Sigmoid colon (tissue), 7 donors: ENCODE results near the gene SOAT2. TPM values are rescaled to one million over a fixed set of nuclear protein-coding genes. Genes with fewer than 3 reads are reported as not detected.

Source experiments
- DNase-seq: peaks from one replicate; pipeline ENCODE4 v3.0.0-alpha.2; 2019
- H3K27ac ChIP-seq, 4 donors: fragments of 200-600 bp; sonication (generic); one replicate each; pipeline ENCODE4 v1.5.1; 2016 to 2019; ENCODE audit warnings: mild to moderate bottlenecking in 1 of 4
- H3K27me3 ChIP-seq, 3 donors: fragments of 200-600 bp; sonication (generic); one replicate each; pipeline ENCODE4 v1.5.1; 2019; ENCODE audit warnings: mild to moderate bottlenecking in 1 of 3
- H3K36me3 ChIP-seq, 4 donors: fragments of 200-600 bp; sonication (generic); one replicate each; pipeline ENCODE4 v1.5.1; 2016 to 2019
- H3K4me1 ChIP-seq, 4 donors: fragments of 200-600 bp; sonication (generic); one replicate each; pipeline ENCODE4 v1.5.1; 2017 to 2019
- H3K4me3 ChIP-seq, 4 donors: fragments of 200-600 bp; sonication (generic); one replicate each; pipeline ENCODE4 v1.5.1; 2017 to 2019; ENCODE audit warnings: mild to moderate bottlenecking in 2 of 4, moderate library complexity in 1 of 4
- H3K9me3 ChIP-seq, 4 donors: fragments of 200-600 bp in 3 of 4; sonication (generic) in 3 of 4; one replicate each; pipeline versions ENCODE4 v1.5.1 to v1.6.1; 2013 to 2019
- EP300 ChIP-seq, 4 donors: sonication (generic); formaldehyde crosslinking; IDR thresholded peaks; one replicate each; pipeline ENCODE4 v1.6.1; 2017; ENCODE audit warnings: antibody characterized with exemption in 4 of 4
- POLR2A ChIP-seq, 2 donors: fragments of 450-650 bp; IDR thresholded peaks; one replicate each; pipeline ENCODE4 v1.6.1; 2016; ENCODE audit warnings: antibody characterized with exemption in 2 of 2, mild to moderate bottlenecking in 2 of 2, moderate library complexity in 2 of 2
- POLR2AphosphoS5 ChIP-seq, 4 donors: sonication (generic); formaldehyde crosslinking; IDR thresholded peaks; one replicate each; pipeline ENCODE4 v1.6.1; 2017; ENCODE audit warnings: antibody characterized with exemption in 4 of 4
- WGBS, 2 donors: extraction: QIAGEN DNeasy Blood & Tissue Kit; methylation state at CpG; one replicate each; pipeline ENCODE4 v1.1.7; 2013; 5-methylcytosine and 5-hydroxymethylcytosine counted together
- intact Hi-C: fragments of 100-400 bp; cut with DNase I; formaldehyde crosslinking; loops from one replicate; pipeline ENCODE4 v1.15.1; 2023
- polyA plus RNA-seq, 3 donors: library from polyadenylated mRNA; stranded (reverse); fragments of 200-250 nt; gene quantifications; one replicate each; pipeline ENCODE4 v1.2.3, GENCODE V29; 2013
- total RNA-seq, 4 donors: library from RNA; depleted of rRNA; stranded (reverse); fragments of >200 nt; gene quantifications; one replicate each; pipeline ENCODE4 v1.1.0, GENCODE V29; 2016
- TF ChIP-seq, protein P1 (sequence below), 4 experiments: fragments of 450-650 bp in 3 of 4; fragments of 200-600 bp in 1 of 4; IDR thresholded peaks; one replicate each; pipeline ENCODE4 v1.5.1; 2016 to 2019; ENCODE audit warnings: antibody characterized with exemption in 4 of 4, mild to moderate bottlenecking in 3 of 4, moderate library complexity in 2 of 4
- donor health status: healthy with polysubstance abuse.
- donor health status: Bipolar disorder and iron deficiency.
- donor health status: healthy.

SOAT2 gene
- total and polyA plus RNA-seq, 7 donors, result 0.09 to 0.55 (median 0.41) TPM; not detected in 4

DNA sequence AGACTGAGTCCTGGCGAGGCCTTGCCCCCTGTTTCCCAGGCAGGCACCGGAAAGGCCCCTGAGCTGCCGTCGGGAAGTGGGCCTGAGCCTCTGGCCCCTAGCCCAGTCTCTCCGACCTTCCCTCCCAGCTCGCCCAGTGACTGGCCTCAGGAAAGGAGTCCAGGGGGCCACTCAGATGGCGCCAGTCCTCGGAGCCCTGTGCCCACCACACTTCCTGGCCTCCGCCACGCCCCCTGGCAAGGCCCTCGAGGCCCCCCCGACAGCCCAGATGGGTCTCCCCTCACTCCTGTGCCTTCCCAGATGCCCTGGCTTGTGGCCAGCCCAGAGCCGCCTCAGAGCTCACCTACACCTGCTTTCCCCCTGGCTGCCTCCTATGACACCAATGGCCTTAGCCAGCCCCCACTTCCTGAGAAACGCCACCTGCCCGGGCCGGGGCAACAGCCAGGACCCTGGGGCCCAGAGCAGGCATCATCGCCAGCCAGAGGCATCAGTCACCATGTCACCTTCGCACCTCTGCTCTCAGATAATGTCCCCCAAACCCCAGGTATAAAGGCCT, 42.5 kb upstream of the SOAT2 start:
- Histone ChIP-seq H3K27me3 (no peaks in the 10 kb centered on the region), H3K9me3 (no peaks in the 10 kb centered on the region), H3K4me3 (no peak overlapping the region), H3K36me3 (peaks cover 3 to 98% (median 17%) of the 10 kb centered on the region in 4 donors), H3K4me1 (peaks cover 0 to 61% (median 45%) of the 10 kb centered on the region in 4 donors), H3K27ac (peak overlapping the region in 3 of 4 donors; percentile 44 to 66 (median 53))
- intact Hi-C loops, result no loop called here
- TF ChIP-seq POLR2A (IDR thresholded peaks at IDR 0.05), result no peak
- TF ChIP-seq EP300 (IDR thresholded peaks at IDR 0.05), result no peak
- TF ChIP-seq, protein P1, sequence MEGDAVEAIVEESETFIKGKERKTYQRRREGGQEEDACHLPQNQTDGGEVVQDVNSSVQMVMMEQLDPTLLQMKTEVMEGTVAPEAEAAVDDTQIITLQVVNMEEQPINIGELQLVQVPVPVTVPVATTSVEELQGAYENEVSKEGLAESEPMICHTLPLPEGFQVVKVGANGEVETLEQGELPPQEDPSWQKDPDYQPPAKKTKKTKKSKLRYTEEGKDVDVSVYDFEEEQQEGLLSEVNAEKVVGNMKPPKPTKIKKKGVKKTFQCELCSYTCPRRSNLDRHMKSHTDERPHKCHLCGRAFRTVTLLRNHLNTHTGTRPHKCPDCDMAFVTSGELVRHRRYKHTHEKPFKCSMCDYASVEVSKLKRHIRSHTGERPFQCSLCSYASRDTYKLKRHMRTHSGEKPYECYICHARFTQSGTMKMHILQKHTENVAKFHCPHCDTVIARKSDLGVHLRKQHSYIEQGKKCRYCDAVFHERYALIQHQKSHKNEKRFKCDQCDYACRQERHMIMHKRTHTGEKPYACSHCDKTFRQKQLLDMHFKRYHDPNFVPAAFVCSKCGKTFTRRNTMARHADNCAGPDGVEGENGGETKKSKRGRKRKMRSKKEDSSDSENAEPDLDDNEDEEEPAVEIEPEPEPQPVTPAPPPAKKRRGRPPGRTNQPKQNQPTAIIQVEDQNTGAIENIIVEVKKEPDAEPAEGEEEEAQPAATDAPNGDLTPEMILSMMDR (IDR thresholded peaks at IDR 0.05), result no peak
- no peak for TF ChIP-seq POLR2AphosphoS5 (IDR thresholded peaks at IDR 0.05)
- DNase-seq, result peak; percentile 81
- WGBS, 2 donors, result 16 to 60% methylated on average over 18 of the region's 18 CpGs

DNA sequence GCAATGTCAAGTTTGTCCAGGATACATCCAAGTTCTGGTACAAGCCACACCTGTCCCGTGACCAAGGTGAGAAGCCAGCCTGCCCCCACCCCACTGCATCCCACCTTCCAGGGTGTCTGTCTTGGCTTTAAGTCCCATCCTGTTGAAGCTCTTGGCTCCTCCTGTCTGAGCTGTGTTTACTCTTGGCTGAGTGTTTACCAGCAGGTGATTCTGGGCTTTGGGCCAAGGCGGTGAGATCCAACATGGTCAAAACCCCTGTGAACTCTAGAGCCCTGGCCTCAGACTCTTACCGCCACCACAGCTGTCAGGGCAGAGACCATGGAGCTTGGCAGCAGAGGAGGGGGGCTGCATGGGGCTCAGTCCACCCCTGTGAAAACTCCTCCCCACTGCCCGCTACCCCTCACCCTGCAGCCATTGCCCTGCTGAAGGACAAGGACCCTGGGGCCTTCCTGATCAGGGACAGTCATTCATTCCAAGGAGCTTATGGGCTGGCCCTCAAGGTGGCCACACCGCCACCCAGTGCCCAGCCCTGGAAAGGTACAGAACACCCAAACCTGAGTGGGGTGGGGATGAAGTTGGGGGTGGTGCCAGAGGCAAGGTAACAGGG, 41.8 kb upstream of the SOAT2 start:
- Histone ChIP-seq H3K36me3 (peaks cover 3 to 95% (median 17%) of the 10 kb centered on the region in 4 donors), H3K9me3 (no peaks in the 10 kb centered on the region), H3K4me3 (no peak overlapping the region), H3K4me1 (peaks cover 0 to 66% (median 51%) of the 10 kb centered on the region in 4 donors), H3K27me3 (no peaks in the 10 kb centered on the region), H3K27ac (peak overlapping the region; percentile 7 to 83 (median 55))
- intact Hi-C loops, result no loop called here
- no peak for TF ChIP-seq POLR2A (IDR thresholded peaks at IDR 0.05)
- TF ChIP-seq, protein P1 (IDR thresholded peaks at IDR 0.05), result peak in 1 of 4 experiments; percentile 6
- peak; percentile 72 for DNase-seq
- WGBS, 2 donors, result 16 to 66% methylated on average over 5 of the region's 5 CpGs

DNA sequence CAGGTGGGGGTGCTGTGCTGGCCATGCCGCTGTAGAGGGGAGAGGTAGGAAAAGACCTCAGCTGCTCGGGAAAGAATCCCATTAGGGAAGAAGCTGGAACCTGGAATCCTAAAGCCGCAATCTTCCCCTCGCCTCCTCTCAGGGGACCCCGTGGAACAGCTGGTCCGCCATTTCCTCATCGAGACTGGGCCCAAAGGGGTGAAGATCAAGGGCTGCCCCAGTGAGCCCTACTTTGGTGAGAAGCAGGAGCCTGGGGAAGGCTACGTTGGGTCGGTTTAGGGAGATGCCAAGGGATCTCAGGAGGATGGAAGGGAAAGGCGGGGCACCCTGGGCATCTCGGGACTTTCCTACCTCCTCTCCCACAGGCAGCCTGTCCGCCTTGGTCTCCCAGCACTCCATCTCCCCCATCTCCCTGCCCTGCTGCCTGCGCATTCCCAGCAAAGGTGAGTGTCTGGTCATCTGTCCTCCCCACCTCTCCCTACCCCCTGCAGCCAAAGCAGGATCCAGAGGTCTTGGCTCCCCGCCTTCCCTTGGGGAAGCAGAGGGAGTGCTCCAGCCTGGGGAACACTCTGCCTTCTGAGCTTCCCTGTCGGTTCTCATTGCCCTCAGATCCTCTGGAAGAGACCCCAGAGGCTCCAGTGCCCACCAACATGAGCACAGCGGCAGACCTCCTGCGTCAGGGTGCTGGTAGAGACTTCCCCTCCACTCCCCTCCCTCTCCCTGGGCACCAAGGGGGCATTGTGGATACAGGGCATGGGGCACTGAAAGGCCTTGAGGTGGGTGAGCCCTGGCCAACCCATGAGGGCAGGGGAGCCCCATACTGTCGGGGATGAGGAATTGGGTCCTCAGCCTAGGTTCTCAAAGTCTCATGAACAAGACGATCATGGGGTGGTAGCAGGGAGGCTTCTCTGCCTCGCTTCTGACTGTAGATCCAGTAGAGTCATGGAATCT, 41.0 kb upstream of the SOAT2 start:
- H3K4me3 ChIP-seq, result no peak overlapping the region
- no peaks in the 10 kb centered on the region for H3K9me3 ChIP-seq
- intact Hi-C loops, result no loop called here
- H3K27ac ChIP-seq, result peak overlapping the region; percentile 7 to 83 (median 55)
- TF ChIP-seq, protein P1 (IDR thresholded peaks at IDR 0.05), result no peak
- TF ChIP-seq POLR2A (IDR thresholded peaks at IDR 0.05) (no peak), EP300 (IDR thresholded peaks at IDR 0.05) (no peak), POLR2AphosphoS5 (IDR thresholded peaks at IDR 0.05) (peak in 1 of 4 donors; percentile 4)
- WGBS, 2 donors, result 53 to 75% methylated on average over 20 of the region's 20 CpGs
- no peaks in the 10 kb centered on the region for H3K27me3 ChIP-seq
- no peak for DNase-seq
- peaks cover 0 to 67% (median 51%) of the 10 kb centered on the region in 4 donors for H3K4me1 ChIP-seq
- peaks cover 3 to 93% (median 18%) of the 10 kb centered on the region in 4 donors for H3K36me3 ChIP-seq

DNA sequence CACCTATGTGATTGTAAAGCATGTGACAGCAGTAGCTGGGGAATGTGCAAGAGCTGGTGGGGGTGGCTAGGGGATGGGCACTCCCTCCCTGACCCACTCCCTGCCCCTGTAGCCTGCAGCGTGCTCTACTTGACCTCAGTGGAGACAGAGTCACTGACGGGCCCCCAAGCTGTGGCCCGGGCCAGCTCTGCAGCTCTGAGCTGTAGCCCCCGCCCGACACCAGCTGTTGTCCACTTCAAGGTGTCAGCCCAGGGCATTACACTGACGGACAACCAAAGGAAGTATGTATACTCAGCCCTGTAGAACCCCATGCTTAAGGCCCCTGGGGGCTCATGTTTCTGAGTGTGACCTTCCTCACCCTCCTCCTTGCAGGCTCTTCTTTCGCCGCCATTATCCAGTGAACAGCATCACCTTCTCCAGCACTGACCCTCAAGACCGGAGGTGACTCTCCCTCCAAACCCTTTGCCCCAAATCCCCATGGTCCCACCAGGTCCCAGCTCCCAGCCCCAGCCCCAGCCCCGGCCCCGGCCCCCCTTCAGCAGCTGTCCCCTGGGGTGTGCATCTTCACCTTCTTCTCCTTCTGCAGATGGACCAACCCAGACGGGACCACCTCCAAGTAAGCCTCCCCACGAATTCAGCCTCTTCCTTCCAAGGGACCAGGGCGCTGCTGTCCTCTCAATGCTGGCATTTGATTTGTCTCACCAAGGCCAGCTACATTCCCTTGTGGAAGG, 40.1 kb upstream of the SOAT2 start:
- Histone ChIP-seq H3K9me3 (no peaks in the 10 kb centered on the region), H3K27me3 (no peaks in the 10 kb centered on the region), H3K36me3 (peaks cover 3 to 93% (median 20%) of the 10 kb centered on the region in 4 donors), H3K4me1 (peaks cover 0 to 67% (median 51%) of the 10 kb centered on the region in 4 donors), H3K4me3 (no peak overlapping the region), H3K27ac (peak overlapping the region; percentile 44 to 83 (median 65))
- WGBS, 2 donors, result 86 to 87% methylated on average over 14 of the region's 14 CpGs
- DNase-seq, result no peak
- intact Hi-C loops, result no loop called here
- TF ChIP-seq POLR2A (IDR thresholded peaks at IDR 0.05), result no peak
- TF ChIP-seq EP300 (IDR thresholded peaks at IDR 0.05), result no peak
- TF ChIP-seq, protein P1 (IDR thresholded peaks at IDR 0.05), result no peak
- no peak for TF ChIP-seq POLR2AphosphoS5 (IDR thresholded peaks at IDR 0.05)
